HG02678 (cell line): ENCODE results near the gene C1orf216.
"Not testable (repeated sequence)": the region's sequence is repeated elsewhere in the genome, so short reads cannot be mapped to it uniquely, and the experiment has no call there.

ENCODE experiments used
- ATAC-seq: cut with Tn5 transposase; IDR thresholded peaks from one replicate; pipeline ENCODE4 v1.9.1; 2021; ENCODE audit warnings: mild to moderate bottlenecking, moderate library complexity; ENCODE audit not compliant: unreplicated experiment

C1orf216 gene

GRCh38 chr1:35707601-35708440 lies 10.9 kb downstream of the C1orf216 start:
- ATAC-seq: no peak

GRCh38 chr1:35706846-35707600 lies 11.7 kb downstream of the C1orf216 start:
- ATAC-seq: no peak

GRCh38 chr1:35702508-35702907 lies 16.2 kb downstream of the C1orf216 start:
- ATAC-seq: no peak

GRCh38 chr1:35699152-35699551 lies 19.5 kb downstream of the C1orf216 start:
- ATAC-seq: not testable (repeated sequence)

GRCh38 chr1:35692317-35692716 lies 26.4 kb downstream of the C1orf216 start:
- ATAC-seq: no peak

- ATAC-seq: no peak
Measured at GRCh38 chr1:35691571-35692220, 27.0 kb downstream of the C1orf216 start.

- no peak for ATAC-seq
Measured at GRCh38 chr1:35691080-35691479, 27.6 kb downstream of the C1orf216 start.

- not testable (repeated sequence) for ATAC-seq
Measured at GRCh38 chr1:35690103-35690502, 28.6 kb downstream of the C1orf216 start.

- no peak for ATAC-seq
Measured at GRCh38 chr1:35688161-35688560, 30.5 kb downstream of the C1orf216 start.

- no peak for ATAC-seq
Measured at GRCh38 chr1:35683012-35683411, 35.7 kb downstream of the C1orf216 start.

GRCh38 chr1:35680271-35680670 lies 38.4 kb downstream of the C1orf216 start:
- no peak for ATAC-seq

GRCh38 chr1:35675773-35676172 lies 42.9 kb downstream of the C1orf216 start:
- ATAC-seq: no peak

GRCh38 chr1:35674111-35674510 lies 44.6 kb downstream of the C1orf216 start:
- no peak for ATAC-seq

- no peak for ATAC-seq
Measured at GRCh38 chr1:35672116-35672515, 46.6 kb downstream of the C1orf216 start.

- no peak for ATAC-seq
Measured at GRCh38 chr1:35668506-35668905, 50.2 kb downstream of the C1orf216 start.

- ATAC-seq: no peak
Measured at GRCh38 chr1:35666916-35667315, 51.8 kb downstream of the C1orf216 start.

- ATAC-seq: no peak
Measured at GRCh38 chr1:35666216-35666615, 52.5 kb downstream of the C1orf216 start.
